ENCODE measurements around the gene DDX19B.
"Not testable (repeated sequence)": the region's sequence is repeated elsewhere in the genome, so short reads cannot be mapped to it uniquely, and the experiment has no call there.

DDX19B gene

DNA sequence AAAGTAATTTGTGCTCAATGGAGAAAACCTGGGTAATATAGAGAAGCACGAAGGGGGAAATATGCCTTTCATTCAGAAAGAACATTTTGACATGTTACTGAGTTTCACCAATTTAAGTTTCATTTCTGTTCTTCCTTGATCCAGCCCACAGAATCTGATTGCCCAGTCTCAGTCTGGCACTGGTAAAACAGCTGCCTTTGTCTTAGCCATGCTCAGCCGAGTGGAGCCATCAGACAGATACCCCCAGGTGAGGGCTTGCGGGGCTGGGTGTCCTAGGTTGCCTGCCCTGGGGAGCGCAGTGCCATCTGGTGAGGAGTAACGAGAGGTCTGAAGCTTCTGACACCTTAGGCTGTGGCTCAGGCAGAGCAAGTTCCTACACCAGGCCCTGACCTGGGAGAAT lies 65.4 kb downstream of the DDX19B start:
- DNase-seq (ENCODE audit: low read depth) = no peak
- H3K9me3 ChIP-seq (ENCODE audit: control insufficient read depth, low read length) = no peaks in the 10 kb centered on the region
- no peak overlapping the region for H3K9ac ChIP-seq (ENCODE audit: low read length)
- H3K27me3 ChIP-seq (replicated peaks; ENCODE audit: control insufficient read depth, insufficient read depth, low read length) = no peaks in the 10 kb centered on the region
- H3K4me1 ChIP-seq (ENCODE audit: control insufficient read depth, insufficient read depth, low read length) = no peaks in the 10 kb centered on the region
- peaks cover 82% of the 10 kb centered on the region for H3K36me3 ChIP-seq (ENCODE audit: control insufficient read depth, insufficient read depth, low read length, severe bottlenecking)
- no peak overlapping the region for H3K4me3 ChIP-seq (ENCODE audit: low read length)

DNA sequence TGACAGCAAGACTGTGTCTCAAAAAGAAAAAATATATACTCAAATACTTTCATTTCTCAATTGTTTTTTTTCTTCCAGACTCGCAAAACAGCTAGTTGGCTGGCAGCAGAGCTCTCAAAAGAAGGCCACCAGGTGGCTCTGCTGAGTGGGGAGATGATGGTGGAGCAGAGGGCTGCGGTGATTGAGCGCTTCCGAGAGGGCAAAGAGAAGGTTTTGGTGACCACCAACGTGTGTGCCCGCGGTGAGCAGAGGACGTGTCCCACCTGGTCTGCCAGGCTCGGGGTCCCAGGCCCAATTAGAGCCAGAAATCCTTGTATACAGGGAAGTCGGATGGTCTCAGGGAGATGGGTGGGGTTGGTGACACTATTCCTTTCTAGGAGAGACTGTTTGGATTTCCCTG lies 71.2 kb downstream of the DDX19B start:
- H3K4me1 ChIP-seq (ENCODE audit: control insufficient read depth, insufficient read depth, low read length); H3K9ac ChIP-seq (ENCODE audit: low read length); H3K9me3 ChIP-seq (ENCODE audit: control insufficient read depth, low read length); H3K27me3 ChIP-seq (replicated peaks; ENCODE audit: control insufficient read depth, insufficient read depth, low read length); H3K4me3 ChIP-seq (ENCODE audit: low read length): not testable (repeated sequence)
- DNase-seq (ENCODE audit: low read depth) = peak; percentile 63
- H3K36me3 ChIP-seq (ENCODE audit: control insufficient read depth, insufficient read depth, low read length, severe bottlenecking) = peaks cover 79% of the 10 kb centered on the region

DNA sequence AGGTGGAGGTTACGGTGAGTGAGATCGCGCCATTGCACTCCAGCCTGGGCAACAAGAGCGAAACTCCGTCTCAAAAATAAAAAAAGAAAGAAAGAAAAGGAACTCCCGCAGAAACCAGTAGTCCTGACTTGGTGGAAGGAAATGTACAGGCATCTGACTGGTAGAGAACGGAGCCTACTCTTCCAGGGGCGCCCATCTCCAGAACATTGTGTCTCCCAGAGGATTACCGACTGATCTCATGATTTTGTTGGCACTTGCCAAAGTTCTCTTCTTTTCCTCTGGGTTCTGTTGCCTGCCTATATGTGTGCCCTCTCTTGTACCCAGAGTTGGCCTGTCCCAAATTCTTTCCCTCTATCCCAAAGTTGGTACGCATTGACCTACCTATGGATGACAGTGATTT lies 71.9 kb downstream of the DDX19B start:
- DNase-seq (ENCODE audit: low read depth) = no peak
- no peak overlapping the region for H3K9ac ChIP-seq (ENCODE audit: low read length)
- H3K4me3 ChIP-seq (ENCODE audit: low read length) = no peak overlapping the region
- no peaks in the 10 kb centered on the region for H3K9me3 ChIP-seq (ENCODE audit: control insufficient read depth, low read length)
- H3K36me3 ChIP-seq (ENCODE audit: control insufficient read depth, insufficient read depth, low read length, severe bottlenecking) = peaks cover 75% of the 10 kb centered on the region
- no peaks in the 10 kb centered on the region for H3K27me3 ChIP-seq (replicated peaks; ENCODE audit: control insufficient read depth, insufficient read depth, low read length)
- no peaks in the 10 kb centered on the region for H3K4me1 ChIP-seq (ENCODE audit: control insufficient read depth, insufficient read depth, low read length)

DNA sequence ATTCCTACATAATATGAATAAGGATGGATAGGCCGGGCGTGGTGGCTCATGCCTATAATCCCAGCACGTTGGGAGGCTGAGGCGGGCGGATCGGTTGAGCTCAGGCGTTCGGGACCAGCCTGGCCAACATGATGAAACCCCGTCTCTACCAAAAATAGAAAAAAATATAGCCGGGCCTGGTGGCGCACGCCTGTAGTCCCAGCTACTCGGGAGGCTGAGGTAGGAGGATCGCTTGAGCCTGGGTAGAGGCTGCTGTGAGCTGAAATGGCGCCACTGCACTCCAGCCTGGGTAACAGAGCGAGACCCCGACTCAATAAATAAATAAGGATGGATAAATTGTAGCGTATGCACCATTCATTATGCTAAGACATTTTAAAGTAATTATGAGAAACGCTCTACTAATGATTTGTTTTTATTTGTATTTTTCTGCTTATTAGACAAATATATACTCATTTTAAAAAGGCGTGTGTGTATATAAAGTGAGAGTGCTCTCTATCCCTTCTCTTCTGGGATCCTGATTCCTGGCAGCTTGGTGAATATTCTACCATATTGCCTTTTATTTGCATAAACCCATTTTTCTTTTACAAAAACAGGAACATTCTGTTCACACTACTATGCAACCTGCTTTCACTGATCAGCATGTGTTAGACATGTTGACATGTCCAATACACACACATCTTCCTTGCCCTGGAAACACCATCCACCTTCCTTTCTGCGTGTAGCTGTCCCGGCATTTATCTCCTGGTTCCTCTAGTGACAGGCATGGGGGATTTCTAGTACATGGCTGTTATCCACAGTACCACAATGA lies 74.1 kb downstream of the DDX19B start:
- Histone ChIP-seq H3K4me1 (ENCODE audit: control insufficient read depth, insufficient read depth, low read length) (no peaks in the 10 kb centered on the region), H3K4me3 (ENCODE audit: low read length) (no peak overlapping the region), H3K36me3 (ENCODE audit: control insufficient read depth, insufficient read depth, low read length, severe bottlenecking) (peaks cover 64% of the 10 kb centered on the region), H3K9ac (ENCODE audit: low read length) (no peak overlapping the region), H3K27me3 (replicated peaks; ENCODE audit: control insufficient read depth, insufficient read depth, low read length) (no peaks in the 10 kb centered on the region), H3K9me3 (ENCODE audit: control insufficient read depth, low read length) (no peaks in the 10 kb centered on the region)
- no peak for DNase-seq (ENCODE audit: low read depth)

DNA sequence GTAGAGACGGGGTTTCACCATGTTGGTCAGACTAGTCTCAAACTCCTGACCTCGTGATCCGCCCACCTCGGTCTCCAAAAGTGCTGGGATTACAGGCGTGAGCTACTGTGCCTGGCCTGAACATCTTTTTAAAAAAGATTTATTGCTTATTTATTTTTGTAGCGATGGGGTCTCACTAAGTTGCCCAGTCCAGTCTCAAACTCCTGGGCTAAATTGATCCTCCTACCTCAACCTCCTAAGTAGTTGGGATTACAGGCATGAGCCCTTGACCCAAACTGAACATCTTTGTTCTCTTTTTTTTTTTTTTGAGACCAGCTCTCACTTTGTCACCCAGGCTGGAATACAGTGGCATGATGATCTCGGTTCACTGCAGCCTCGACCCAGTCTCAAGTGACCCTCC lies 75.2 kb downstream of the DDX19B start:
- DNase-seq (ENCODE audit: low read depth) = no peak
- H3K36me3 ChIP-seq (ENCODE audit: control insufficient read depth, insufficient read depth, low read length, severe bottlenecking) = peaks cover 63% of the 10 kb centered on the region
- H3K9me3 ChIP-seq (ENCODE audit: control insufficient read depth, low read length) = no peaks in the 10 kb centered on the region
- H3K4me3 ChIP-seq (ENCODE audit: low read length) = no peak overlapping the region
- no peaks in the 10 kb centered on the region for H3K27me3 ChIP-seq (replicated peaks; ENCODE audit: control insufficient read depth, insufficient read depth, low read length)
- no peak overlapping the region for H3K9ac ChIP-seq (ENCODE audit: low read length)
- no peaks in the 10 kb centered on the region for H3K4me1 ChIP-seq (ENCODE audit: control insufficient read depth, insufficient read depth, low read length)

DNA sequence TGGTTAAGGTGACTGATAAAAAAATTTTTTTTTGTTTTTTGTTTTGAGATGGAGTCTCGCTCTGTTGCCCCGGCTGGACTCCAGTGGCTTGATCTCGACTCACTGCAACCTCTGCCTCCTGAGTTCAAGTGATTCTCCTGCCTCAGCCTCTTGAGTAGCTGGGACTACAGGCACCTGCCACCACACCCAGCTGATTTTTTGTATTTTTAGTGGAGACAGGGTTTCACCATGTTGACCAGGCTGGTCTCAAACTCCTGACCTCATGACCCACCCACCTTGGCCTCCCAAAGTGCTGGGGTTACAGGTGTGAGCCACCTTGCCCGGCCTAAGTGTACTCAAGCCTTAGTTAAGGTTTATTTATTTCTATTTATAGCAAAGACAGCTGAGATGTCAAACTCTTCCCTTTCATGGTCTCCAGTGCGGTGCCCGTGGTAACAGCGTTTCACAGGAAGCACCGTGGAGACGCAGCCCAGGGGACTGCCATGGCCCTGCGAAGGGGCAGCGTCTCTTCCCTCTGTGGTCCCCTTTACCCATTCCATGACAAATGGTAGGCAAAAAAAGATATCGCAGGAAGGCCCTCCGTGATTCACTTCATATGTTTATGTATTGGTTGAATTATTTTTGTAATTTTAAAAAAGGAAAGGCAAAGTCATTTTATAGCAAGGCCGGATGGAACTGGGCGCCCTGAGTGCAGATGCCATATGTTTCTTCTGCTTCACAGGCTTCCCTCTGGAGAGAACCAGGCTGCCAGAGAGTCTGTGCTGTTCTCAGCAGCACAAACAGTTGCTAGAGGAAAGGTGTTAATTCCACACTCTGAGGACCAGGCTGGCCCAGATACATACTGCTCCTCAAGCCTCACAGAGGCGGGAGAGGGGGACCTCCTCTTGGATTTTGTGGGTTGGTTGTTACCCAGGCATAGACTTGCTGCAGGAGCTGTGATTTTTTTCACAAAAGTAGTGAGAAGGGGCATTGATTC lies 76.9 kb downstream of the DDX19B start:
- peaks cover 50% of the 10 kb centered on the region for H3K36me3 ChIP-seq (ENCODE audit: control insufficient read depth, insufficient read depth, low read length, severe bottlenecking)
- no peak overlapping the region for H3K4me3 ChIP-seq (ENCODE audit: low read length)
- DNase-seq (ENCODE audit: low read depth) = no peak
- no peaks in the 10 kb centered on the region for H3K9me3 ChIP-seq (ENCODE audit: control insufficient read depth, low read length)
- H3K4me1 ChIP-seq (ENCODE audit: control insufficient read depth, insufficient read depth, low read length) = peaks cover 11% of the 10 kb centered on the region
- no peaks in the 10 kb centered on the region for H3K27me3 ChIP-seq (replicated peaks; ENCODE audit: control insufficient read depth, insufficient read depth, low read length)
- H3K9ac ChIP-seq (ENCODE audit: low read length) = no peak overlapping the region

DNA sequence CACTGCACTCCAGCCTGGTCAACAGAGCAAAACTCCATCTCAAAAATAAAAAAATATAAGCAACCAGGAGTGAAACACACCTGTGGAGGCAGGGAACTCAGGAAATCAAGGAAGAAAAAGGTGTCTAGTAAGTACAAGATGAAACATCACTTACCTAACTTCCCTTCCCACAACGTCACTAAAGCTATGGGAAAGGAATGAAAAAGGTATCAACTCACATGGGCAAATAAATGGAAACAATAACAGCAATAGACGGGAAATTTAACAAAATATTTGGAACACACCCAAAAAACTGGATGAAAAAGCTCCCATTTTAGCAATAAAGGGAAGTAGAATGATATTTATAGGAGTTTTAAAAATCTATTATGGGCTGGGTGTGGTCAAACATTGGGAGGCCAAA lies 78.8 kb downstream of the DDX19B start:
- H3K36me3 ChIP-seq (ENCODE audit: control insufficient read depth, insufficient read depth, low read length, severe bottlenecking) = peaks cover 34% of the 10 kb centered on the region

DNA sequence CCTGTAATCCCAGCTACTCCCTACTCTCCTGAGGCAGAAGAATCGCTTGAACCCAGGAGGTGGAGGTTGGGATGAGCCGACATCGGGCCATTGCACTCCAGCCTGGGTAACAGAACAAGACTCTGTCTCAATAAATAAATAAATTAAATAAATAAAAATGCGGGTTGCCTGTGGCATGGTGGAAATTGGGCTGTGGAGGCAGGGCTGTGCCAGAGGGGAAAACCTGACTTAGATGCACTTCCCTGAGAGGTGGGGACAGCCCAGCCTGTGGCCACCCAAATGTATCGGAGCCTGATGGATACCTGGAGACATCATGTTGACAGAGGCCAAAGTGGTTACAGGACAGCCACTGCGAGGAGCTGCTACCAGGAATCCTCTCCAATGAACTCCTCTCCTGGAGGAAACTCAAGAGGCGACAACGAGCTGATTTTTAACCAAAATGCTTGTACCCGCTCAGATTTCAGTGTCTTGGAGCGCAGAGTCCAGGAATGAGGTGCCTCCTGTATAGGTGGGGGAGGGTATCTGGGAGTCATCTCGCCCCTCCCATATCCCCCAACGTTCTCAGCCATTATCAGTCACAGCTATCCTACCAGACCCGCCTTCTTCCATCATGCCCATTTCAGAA lies 80.0 kb downstream of the DDX19B start:
- DNase-seq (ENCODE audit: low read depth) = no peak
- Histone ChIP-seq H3K27me3 (replicated peaks; ENCODE audit: control insufficient read depth, insufficient read depth, low read length) (no peaks in the 10 kb centered on the region), H3K4me1 (ENCODE audit: control insufficient read depth, insufficient read depth, low read length) (peaks cover 11% of the 10 kb centered on the region), H3K9me3 (ENCODE audit: control insufficient read depth, low read length) (no peaks in the 10 kb centered on the region), H3K36me3 (ENCODE audit: control insufficient read depth, insufficient read depth, low read length, severe bottlenecking) (peaks cover 23% of the 10 kb centered on the region), H3K9ac (ENCODE audit: low read length) (no peak overlapping the region), H3K4me3 (ENCODE audit: low read length) (no peak overlapping the region)

More for the DNA sequence above, 78.8 kb downstream of the DDX19B start:
- no peaks in the 10 kb centered on the region for H3K9me3 ChIP-seq (ENCODE audit: control insufficient read depth, low read length)
- H3K4me1 ChIP-seq (ENCODE audit: control insufficient read depth, insufficient read depth, low read length) = peaks cover 11% of the 10 kb centered on the region
- H3K4me3 ChIP-seq (ENCODE audit: low read length) = no peak overlapping the region
- no peak for DNase-seq (ENCODE audit: low read depth)
- H3K27me3 ChIP-seq (replicated peaks; ENCODE audit: control insufficient read depth, insufficient read depth, low read length) = no peaks in the 10 kb centered on the region
- no peak overlapping the region for H3K9ac ChIP-seq (ENCODE audit: low read length)

DNA sequence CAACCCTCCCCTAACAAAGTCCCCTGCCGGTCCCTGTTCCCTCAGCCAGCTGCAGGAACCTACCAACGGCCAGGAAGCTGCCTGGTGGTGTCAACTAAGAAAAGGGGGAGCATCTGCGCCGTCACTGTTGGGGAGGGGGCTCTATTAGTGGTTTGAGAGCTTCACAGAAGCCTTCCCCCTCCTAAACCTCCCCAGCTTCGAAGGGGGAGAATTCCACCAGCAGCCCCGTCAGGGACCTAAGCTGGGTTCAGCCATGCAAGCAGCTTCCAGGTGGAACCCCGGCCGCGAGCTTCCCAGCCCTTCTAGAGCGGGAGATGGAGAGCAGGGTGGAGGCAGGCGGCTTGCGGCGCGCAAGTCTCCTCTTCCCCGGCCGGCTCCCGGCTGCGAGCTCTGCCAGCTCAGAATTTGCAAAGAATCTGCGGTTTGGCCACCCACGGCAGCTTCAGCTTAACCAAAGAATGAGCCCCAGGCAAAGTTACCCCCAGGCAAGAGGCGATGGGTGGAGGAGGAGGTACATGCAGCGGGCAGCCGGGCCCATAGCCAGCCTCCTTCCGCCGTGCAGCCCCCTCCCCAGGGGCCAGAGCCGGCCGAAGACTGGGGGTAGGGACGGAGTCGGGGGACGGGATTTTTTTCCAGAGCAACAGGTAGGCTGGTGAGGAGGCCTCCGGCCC lies 81.4 kb downstream of the DDX19B start:
- Histone ChIP-seq H3K9ac (ENCODE audit: low read length) (peak overlapping the region; percentile 79), H3K36me3 (ENCODE audit: control insufficient read depth, insufficient read depth, low read length, severe bottlenecking) (peaks cover 12% of the 10 kb centered on the region), H3K9me3 (ENCODE audit: control insufficient read depth, low read length) (no peaks in the 10 kb centered on the region), H3K4me1 (ENCODE audit: control insufficient read depth, insufficient read depth, low read length) (peaks cover 11% of the 10 kb centered on the region), H3K27me3 (replicated peaks; ENCODE audit: control insufficient read depth, insufficient read depth, low read length) (no peaks in the 10 kb centered on the region), H3K4me3 (ENCODE audit: low read length) (peak overlapping the region; percentile 85)
- DNase-seq (ENCODE audit: low read depth) = peak; percentile 91

DNA sequence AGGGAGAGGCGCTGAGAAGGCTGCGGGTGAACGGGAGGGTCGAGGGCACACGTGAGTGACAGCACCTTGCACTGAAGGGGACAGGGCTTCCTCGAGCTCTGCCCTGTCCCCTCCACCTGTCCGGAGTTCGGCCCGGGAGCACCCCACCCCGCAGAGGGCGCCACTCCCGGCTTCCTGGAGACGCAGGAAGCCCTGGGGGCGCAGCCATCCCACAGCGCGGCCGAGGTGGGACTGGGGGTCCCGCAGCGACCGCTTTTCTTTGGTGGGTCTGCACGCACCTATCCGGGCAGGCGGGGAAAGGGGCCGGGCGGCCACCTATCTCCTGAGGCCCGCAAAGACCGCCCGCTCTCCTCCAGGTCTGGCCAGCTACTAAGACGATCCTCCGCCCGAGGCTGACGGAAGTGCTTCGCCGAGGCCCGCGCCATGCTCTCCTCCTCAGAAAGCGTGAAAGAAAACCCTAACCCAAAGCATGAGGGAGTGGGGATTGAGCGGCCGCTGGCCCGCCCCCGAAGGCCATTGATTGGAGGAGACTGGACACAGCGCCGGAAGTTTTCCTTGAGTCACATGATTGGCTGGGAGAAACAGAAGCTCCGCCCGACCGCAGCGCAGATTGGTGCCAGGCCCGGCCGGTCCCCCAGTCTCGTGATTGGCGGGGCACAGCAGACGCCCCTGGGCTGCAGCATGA lies 82.1 kb downstream of the DDX19B start:
- Histone ChIP-seq H3K9me3 (ENCODE audit: control insufficient read depth, low read length) (no peaks in the 10 kb centered on the region), H3K4me1 (ENCODE audit: control insufficient read depth, insufficient read depth, low read length) (peaks cover 11% of the 10 kb centered on the region), H3K4me3 (ENCODE audit: low read length) (peak overlapping the region; percentile 85), H3K9ac (ENCODE audit: low read length) (peak overlapping the region; percentile 79), H3K27me3 (replicated peaks; ENCODE audit: control insufficient read depth, insufficient read depth, low read length) (no peaks in the 10 kb centered on the region), H3K36me3 (ENCODE audit: control insufficient read depth, insufficient read depth, low read length, severe bottlenecking) (peaks cover 9% of the 10 kb centered on the region)
- DNase-seq (ENCODE audit: low read depth) = peak; percentile 99
